AG09309 (cell line): Measurements from ENCODE around the gene INHBA.
A peak's percentile ranks its signal among the peaks of the same experiment; 100 is the strongest.

Source experiments
- DNase-seq: peaks from one replicate; pipeline ENCODE4 v3.0.0-alpha.2; 2010; ENCODE audit warnings: low read depth
- H3K4me3 ChIP-seq: 2 replicates; pipeline ENCODE4 v1.5.1; 2011; ENCODE audit warnings: mild to moderate bottlenecking, low read depth, low read length, moderate library complexity; ENCODE audit not compliant: control insufficient read depth
- CTCF ChIP-seq: IDR thresholded peaks from 2 replicates; pipeline ENCODE4 v1.5.1; 2011; ENCODE audit warnings: mild to moderate bottlenecking, low read depth, low read length, inconsistent platforms; ENCODE audit not compliant: insufficient read depth, control insufficient read depth; ENCODE audit errors: missing control alignments

Gene INHBA

GRCh38 chr7:41731493-41732435 is 28.9 kb upstream of the INHBA start:
- DNase-seq: no peak
- no peak overlapping the region for H3K4me3 ChIP-seq
- TF ChIP-seq CTCF: peak; percentile 23

- no peak for TF ChIP-seq CTCF
Observed at GRCh38 chr7:41730668-41731067, 27.8 kb upstream of the INHBA start.

GRCh38 chr7:41730161-41730560 is 27.3 kb upstream of the INHBA start:
- H3K4me3 ChIP-seq: no peak overlapping the region
- TF ChIP-seq CTCF: no peak
- DNase-seq: no peak

More at GRCh38 chr7:41730668-41731067, 27.8 kb upstream of the INHBA start:
- H3K4me3 ChIP-seq: no peak overlapping the region
- no peak for DNase-seq

GRCh38 chr7:41729059-41729458 is 26.2 kb upstream of the INHBA start:
- no peak for TF ChIP-seq CTCF
- no peak overlapping the region for H3K4me3 ChIP-seq
- DNase-seq: no peak

GRCh38 chr7:41725013-41725412 is 22.1 kb upstream of the INHBA start:
- H3K4me3 ChIP-seq: no peak overlapping the region
- DNase-seq: no peak
- TF ChIP-seq CTCF: no peak

- TF ChIP-seq CTCF: no peak
- DNase-seq: no peak
Observed at GRCh38 chr7:41720886-41721285, 18.0 kb upstream of the INHBA start.

More at GRCh38 chr7:41720886-41721285, 18.0 kb upstream of the INHBA start:
- H3K4me3 ChIP-seq: no peak overlapping the region
